GM18508 (cell line): Measurements from ENCODE around the gene TTLL10.

Experiments used
- ATAC-seq: cut with Tn5 transposase; IDR thresholded peaks from one replicate; pipeline ENCODE4 v1.9.1; 2021; ENCODE audit warnings: moderate number of reproducible peaks; ENCODE audit not compliant: insufficient read depth, unreplicated experiment

The TTLL10 gene

GRCh38 chr1:1231400-1232207, 57.9 kb downstream of the TTLL10 start, which contains the start of gene SDF4:
Gene SDF4, minus strand, starts transcription at chr1:1232001. Its CDS starts 3,229 bp downstream, at chr1:1228772.
- peak; percentile 61 for ATAC-seq

GRCh38 chr1:1232208-1232795, 58.6 kb downstream of the TTLL10 start, which contains the start of gene B3GALT6:
Gene B3GALT6, plus strand, starts transcription at chr1:1232237. Its CDS starts 42 bp downstream, at chr1:1232279.
- no peak for ATAC-seq

- ATAC-seq = no peak
These were observed 59.3 kb downstream of the TTLL10 start for GRCh38 chr1:1232796-1233566.

GRCh38 chr1:1233567-1233892, 59.9 kb downstream of the TTLL10 start:
- no peak for ATAC-seq

- ATAC-seq = no peak
These were observed 60.6 kb downstream of the TTLL10 start for GRCh38 chr1:1234180-1234808.

GRCh38 chr1:1235016-1235744, 61.5 kb downstream of the TTLL10 start:
- no peak for ATAC-seq

GRCh38 chr1:1236176-1236763, 62.6 kb downstream of the TTLL10 start:
- ATAC-seq = no peak

- ATAC-seq = no peak
These were observed 63.5 kb downstream of the TTLL10 start for GRCh38 chr1:1236945-1237873.

GRCh38 chr1:1237874-1238701, 64.4 kb downstream of the TTLL10 start:
- ATAC-seq = no peak

- ATAC-seq = no peak
These were observed 65.1 kb downstream of the TTLL10 start for GRCh38 chr1:1238702-1239178.

- ATAC-seq = no peak
These were observed 65.5 kb downstream of the TTLL10 start for GRCh38 chr1:1239227-1239613.

GRCh38 chr1:1239614-1240347, 66.1 kb downstream of the TTLL10 start:
- no peak for ATAC-seq

- no peak for ATAC-seq
These were observed 66.7 kb downstream of the TTLL10 start for GRCh38 chr1:1240348-1240732.

GRCh38 chr1:1240822-1241587, 67.3 kb downstream of the TTLL10 start:
- no peak for ATAC-seq

- ATAC-seq = no peak
These were observed 68.0 kb downstream of the TTLL10 start for GRCh38 chr1:1241588-1242219.
